NCI-H146 treated with DMSO at 0.1 percent for 48 hours (cell line): ENCODE data around the gene ZNF385C.
"Not testable (repeated sequence)": the region's sequence is repeated elsewhere in the genome, so short reads cannot be mapped to it uniquely, and the experiment has no call there.

ENCODE experiments used
- DNase-seq: peaks from one replicate; lab custom pipeline; 2025; ENCODE audit not compliant: unreplicated experiment; lab: John Stamatoyannopoulos, UW

ZNF385C gene

GRCh38 chr17:42023524-42024349 is 74.5 kb downstream of the ZNF385C start:
- no peak for DNase-seq

GRCh38 chr17:42020845-42021244 is 77.4 kb downstream of the ZNF385C start:
- DNase-seq, result peak; percentile 11

- DNase-seq, result peak; percentile 70
These were observed 78.5 kb downstream of the ZNF385C start, which contains the start of gene NKIRAS2 for GRCh38 chr17:42019509-42020404. NKIRAS2 (plus strand) TSS chr17:42020090; CDS start chr17:42021578, 1,488 bp downstream.

- no peak for DNase-seq
These were observed 79.3 kb downstream of the ZNF385C start for GRCh38 chr17:42018988-42019387.

GRCh38 chr17:42018339-42018738 is 79.9 kb downstream of the ZNF385C start:
- DNase-seq, result no peak

GRCh38 chr17:42017866-42018200 is 80.4 kb downstream of the ZNF385C start:
- DNase-seq, result no peak

- DNase-seq, result peak; percentile 84
These were observed 81.1 kb downstream of the ZNF385C start, which contains the start of gene DNAJC7 for GRCh38 chr17:42016941-42017865. DNAJC7 (minus strand) TSS chr17:42017439; CDS start chr17:42017416, 23 bp downstream.

- DNase-seq, result no peak
These were observed 81.9 kb downstream of the ZNF385C start for GRCh38 chr17:42016411-42016831.

- not testable (repeated sequence) for DNase-seq
These were observed 84.5 kb downstream of the ZNF385C start for GRCh38 chr17:42013740-42014139.

- not testable (repeated sequence) for DNase-seq
These were observed 85.9 kb downstream of the ZNF385C start for GRCh38 chr17:42012363-42012762.

GRCh38 chr17:42010898-42011516 is 87.3 kb downstream of the ZNF385C start:
- DNase-seq, result no peak

- not testable (repeated sequence) for DNase-seq
These were observed 88.0 kb downstream of the ZNF385C start for GRCh38 chr17:42010266-42010680.

GRCh38 chr17:42009170-42009569 is 89.1 kb downstream of the ZNF385C start:
- DNase-seq, result no peak

GRCh38 chr17:42005166-42005565 is 93.1 kb downstream of the ZNF385C start:
- no peak for DNase-seq

- no peak for DNase-seq
These were observed 95.4 kb downstream of the ZNF385C start for GRCh38 chr17:42002792-42003301.

GRCh38 chr17:42002175-42002791 is 96.0 kb downstream of the ZNF385C start:
- DNase-seq, result no peak

- no peak for DNase-seq
These were observed 96.5 kb downstream of the ZNF385C start for GRCh38 chr17:42001729-42002128.

GRCh38 chr17:42000413-42001133 is 97.7 kb downstream of the ZNF385C start:
- no peak for DNase-seq

GRCh38 chr17:41998497-41998896 is 99.8 kb downstream of the ZNF385C start:
- no peak for DNase-seq
